GM23248 (cell line): ENCODE measurements around the gene ADGRD1.

Experiments
- EZH2 ChIP-seq: fragments of 200-600 bp; sonication (generic); IDR thresholded peaks from 2 replicates; pipeline ENCODE4 v1.6.1; 2018; ENCODE audit warnings: antibody characterized with exemption, mild to moderate bottlenecking; ENCODE audit not compliant: insufficient read depth, poor library complexity, severe bottlenecking
- EZH2phosphoT487 ChIP-seq: fragments of 200-600 bp; sonication (generic); IDR thresholded peaks from 2 replicates; pipeline ENCODE4 v1.6.1; 2018; ENCODE audit warnings: antibody characterized with exemption, moderate library complexity, mild to moderate bottlenecking, low read depth; ENCODE audit not compliant: insufficient read depth

DNA sequence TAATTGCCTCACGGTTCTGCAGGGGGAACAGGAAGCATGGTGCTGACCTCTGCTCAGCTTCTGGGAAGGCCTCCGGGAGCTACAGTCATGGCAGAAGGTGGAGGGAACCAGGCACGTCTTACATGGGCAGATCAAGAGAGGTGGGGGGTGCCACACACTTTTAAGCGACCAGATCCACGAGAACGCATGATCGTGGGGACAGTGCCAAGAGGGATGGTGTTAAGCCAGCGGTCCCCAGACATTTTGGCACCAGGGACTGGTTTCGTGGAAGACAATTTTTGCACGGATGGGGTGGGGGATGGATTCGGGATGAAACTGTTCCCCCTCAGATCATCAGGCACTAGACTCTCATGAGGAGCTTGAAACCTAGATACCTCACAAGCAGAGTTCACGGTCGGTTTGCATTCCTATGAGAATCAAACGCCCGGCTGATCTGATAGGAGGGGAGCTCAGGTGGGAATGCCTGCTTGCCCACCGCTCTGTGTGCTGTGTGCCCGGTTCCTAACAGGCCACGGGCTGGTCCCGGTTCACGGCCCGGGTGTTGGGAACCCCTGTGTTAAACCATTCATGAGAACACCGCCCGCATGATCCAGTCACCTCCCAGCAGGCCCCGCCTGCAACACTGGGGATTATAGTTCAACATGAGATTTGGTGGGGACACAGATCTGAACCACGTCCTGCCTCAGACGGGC, 96.9 kb downstream of the ADGRD1 start:
- TF ChIP-seq EZH2 = no peak
- TF ChIP-seq EZH2phosphoT487 = no peak
